GM12875 (cell line): ENCODE measurements around the gene RFC3.
"Not testable (repeated sequence)": the region's sequence is repeated elsewhere in the genome, so short reads cannot be mapped to it uniquely, and the experiment has no call there.

Experiments used
- H3K4me3 ChIP-seq: one replicate; pipeline ENCODE4 v1.5.1; 2011; ENCODE audit warnings: low read depth, low read length, control low read depth
- TF ChIP-seq, protein P1 (sequence below): IDR thresholded peaks from 2 replicates; pipeline ENCODE4 v1.5.1; 2011; ENCODE audit warnings: low read depth, mild to moderate bottlenecking, control low read depth, inconsistent platforms, low read length, moderate library complexity, borderline replicate concordance; ENCODE audit not compliant: insufficient read depth

RFC3 gene

DNA sequence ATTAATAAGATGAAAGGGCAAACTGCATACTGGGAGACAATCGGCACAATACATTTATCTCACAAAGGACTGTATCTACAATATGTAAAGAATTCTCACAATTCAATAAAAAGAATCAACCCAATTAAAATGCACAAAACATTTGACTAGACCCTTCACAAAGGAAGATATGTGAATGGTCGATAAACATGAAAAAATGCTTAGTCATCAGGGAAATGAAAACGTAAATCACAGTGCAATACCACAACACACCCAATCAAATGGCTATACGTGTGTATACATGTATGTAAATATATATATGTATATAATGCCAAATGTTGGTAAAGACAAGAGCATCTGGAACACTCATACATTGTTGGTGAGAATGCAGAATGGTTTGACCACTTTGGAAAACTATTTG lies 21.9 kb upstream of the RFC3 start:
- TF ChIP-seq, protein P1, sequence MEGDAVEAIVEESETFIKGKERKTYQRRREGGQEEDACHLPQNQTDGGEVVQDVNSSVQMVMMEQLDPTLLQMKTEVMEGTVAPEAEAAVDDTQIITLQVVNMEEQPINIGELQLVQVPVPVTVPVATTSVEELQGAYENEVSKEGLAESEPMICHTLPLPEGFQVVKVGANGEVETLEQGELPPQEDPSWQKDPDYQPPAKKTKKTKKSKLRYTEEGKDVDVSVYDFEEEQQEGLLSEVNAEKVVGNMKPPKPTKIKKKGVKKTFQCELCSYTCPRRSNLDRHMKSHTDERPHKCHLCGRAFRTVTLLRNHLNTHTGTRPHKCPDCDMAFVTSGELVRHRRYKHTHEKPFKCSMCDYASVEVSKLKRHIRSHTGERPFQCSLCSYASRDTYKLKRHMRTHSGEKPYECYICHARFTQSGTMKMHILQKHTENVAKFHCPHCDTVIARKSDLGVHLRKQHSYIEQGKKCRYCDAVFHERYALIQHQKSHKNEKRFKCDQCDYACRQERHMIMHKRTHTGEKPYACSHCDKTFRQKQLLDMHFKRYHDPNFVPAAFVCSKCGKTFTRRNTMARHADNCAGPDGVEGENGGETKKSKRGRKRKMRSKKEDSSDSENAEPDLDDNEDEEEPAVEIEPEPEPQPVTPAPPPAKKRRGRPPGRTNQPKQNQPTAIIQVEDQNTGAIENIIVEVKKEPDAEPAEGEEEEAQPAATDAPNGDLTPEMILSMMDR, result no peak
- H3K4me3 ChIP-seq, result no peak overlapping the region

DNA sequence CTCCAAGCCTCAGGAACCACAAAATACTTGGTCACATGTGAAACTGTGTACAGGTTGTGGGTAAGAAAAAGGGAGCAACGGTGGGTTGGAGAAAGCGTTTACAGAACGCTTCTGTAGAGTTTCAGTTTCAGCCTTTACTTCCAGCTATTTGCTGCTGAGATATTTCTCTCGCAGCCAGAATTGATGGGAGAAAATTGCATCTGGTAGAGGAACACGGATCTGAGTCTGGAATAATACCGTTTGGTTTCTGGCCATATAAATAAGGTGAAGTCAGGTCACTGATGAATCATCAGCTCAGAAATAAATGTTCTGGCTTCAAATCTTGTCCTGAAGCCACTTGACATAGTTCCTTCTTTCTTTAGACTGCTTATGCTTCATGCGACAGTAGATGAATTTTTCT lies 20.3 kb upstream of the RFC3 start:
- TF ChIP-seq, protein P1, result no peak
- H3K4me3 ChIP-seq, result no peak overlapping the region

DNA sequence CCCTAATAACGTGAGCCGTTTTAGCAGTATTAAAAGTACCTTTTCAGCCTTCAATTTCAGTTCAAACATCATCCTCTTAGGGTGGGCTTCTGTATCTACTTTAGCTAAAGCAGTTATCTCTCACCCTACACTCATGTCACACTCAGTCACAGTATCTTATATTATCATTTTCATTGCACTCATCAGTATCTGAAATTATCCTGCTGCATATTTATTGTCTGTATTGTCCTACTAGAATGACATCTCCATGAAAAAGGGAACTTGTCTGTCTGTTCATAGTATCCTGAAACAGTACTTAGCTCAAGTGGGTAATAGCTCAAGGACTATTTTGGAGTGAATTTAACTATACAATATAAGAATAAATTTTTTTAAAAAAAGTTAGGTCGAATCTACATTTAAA lies 19.9 kb upstream of the RFC3 start:
- TF ChIP-seq, protein P1, result no peak

DNA sequence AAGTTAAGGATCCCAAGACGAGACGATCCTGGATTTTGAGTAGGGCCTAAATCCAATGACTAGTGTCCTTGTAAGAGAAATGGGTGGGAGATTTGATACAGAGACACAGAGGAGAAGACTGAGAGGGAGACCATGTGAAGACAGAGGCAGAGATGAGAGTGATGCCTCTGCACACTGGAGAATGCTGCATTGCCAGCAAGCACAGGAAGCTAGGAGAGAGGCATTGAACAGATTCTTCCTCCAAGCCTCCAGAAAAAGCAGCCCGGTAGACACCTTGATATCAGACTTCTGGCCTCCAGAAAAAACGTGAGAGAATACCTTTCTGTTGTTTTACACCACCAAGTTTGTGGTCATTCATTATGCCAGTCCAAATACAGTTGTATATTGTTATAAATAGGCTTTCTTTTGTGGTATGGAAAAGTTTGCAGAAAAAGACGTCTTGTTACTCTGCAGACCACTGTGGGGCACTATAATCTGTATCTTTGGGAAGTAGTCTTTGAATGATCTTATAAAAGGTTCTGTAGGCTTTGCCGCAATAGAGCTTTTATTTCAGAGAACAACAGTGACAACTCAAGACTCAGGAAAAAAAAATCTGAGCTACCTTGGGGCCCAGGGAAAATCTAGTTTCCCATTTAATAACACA lies 17.9 kb upstream of the RFC3 start:
- H3K4me3 ChIP-seq, result no peak overlapping the region
- TF ChIP-seq, protein P1, result 0 out of 2 replicates have a peak, but pooled peaks have one; percentile 14

More for the DNA sequence above, 19.9 kb upstream of the RFC3 start:
- H3K4me3 ChIP-seq, result no peak overlapping the region

DNA sequence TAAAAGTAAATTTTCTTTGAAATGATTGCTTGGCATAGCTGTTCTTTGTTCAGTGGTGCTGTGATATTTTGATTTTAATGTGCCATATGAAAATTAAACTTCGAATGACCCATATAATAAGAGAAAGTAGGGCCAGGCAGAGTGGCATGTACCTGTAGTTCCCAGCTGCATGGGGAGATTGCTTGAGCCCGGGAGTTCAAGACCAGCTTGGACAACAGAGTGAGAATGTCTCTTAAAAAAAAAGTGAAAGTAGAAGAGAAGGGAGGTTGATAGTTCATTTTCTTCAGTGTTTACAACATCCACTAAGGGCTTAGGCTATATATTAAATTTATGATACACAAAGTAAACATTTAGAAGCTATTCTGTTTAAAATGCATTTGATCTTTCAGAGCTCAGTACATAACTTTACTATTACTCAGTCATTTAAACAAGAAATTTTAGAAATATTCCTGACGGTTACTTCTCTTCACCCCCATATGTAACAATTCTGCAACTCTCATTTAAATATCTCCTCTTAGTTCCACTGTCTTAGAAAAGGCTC lies 17.2 kb upstream of the RFC3 start:
- H3K4me3 ChIP-seq, result no peak overlapping the region
- TF ChIP-seq, protein P1, result no peak

DNA sequence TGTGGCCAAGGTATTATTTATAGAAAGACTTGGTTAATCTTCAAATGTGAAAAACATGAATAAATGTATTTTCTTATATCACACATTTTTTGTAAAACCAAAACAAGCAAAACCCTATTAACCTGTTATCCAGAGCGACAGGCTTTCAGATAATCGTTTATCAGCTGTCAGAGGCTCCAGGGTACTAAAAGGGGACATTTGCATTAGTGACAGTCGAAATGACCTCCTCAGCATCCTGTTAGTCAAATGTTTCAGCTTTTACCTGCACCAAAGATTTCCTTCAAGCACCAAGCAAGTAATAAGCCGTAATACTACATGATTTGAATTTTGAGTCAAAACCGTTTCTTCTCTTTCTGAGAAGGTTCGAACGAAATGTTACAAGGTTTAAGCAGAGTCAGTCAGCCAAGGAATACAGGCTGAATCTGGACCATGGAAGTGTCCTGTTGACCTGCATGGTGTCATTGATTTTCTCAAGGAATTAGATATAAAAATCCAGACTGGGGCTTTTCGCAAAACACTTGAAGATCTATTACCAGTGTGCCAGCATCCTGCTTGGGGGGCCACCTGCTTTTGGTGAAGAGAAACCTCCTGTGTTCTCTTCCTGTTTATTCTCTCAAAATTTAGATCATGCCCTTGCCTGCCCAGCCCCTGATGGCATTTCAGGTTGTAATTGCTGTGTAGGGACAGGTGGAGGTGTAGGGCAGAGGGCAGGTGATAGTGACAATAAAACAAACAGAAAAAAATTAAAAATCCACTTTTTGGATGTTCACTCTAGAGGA lies 11.3 kb upstream of the RFC3 start:
- TF ChIP-seq, protein P1, result no peak
- H3K4me3 ChIP-seq, result no peak overlapping the region

DNA sequence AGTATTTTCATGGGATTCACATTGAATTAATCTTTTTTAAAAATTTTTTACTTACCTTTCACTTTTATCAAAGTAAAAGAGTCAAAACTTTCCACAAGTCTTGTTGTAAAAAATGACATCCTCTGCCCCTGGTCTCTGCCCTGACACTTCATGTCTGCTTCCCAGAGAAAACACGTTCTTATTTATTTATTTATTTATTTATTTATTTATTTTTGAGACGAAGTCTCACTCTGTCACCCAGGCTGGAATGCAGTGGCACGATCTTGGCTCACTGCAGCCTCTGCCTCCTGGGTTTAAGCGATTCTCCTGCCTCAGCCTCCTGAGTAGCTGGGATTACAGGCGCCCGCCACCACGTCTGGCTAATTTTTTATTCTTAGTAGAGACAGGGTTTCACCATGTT lies 5.1 kb upstream of the RFC3 start:
- not testable (repeated sequence) for H3K4me3 ChIP-seq
